GM04504 (cell line): ENCODE results near the gene SLC33A1.

ENCODE experiments used
- DNase-seq: peaks from one replicate; pipeline ENCODE4 v3.0.0-alpha.2; 2012; ENCODE audit warnings: low read depth

The SLC33A1 gene

DNA sequence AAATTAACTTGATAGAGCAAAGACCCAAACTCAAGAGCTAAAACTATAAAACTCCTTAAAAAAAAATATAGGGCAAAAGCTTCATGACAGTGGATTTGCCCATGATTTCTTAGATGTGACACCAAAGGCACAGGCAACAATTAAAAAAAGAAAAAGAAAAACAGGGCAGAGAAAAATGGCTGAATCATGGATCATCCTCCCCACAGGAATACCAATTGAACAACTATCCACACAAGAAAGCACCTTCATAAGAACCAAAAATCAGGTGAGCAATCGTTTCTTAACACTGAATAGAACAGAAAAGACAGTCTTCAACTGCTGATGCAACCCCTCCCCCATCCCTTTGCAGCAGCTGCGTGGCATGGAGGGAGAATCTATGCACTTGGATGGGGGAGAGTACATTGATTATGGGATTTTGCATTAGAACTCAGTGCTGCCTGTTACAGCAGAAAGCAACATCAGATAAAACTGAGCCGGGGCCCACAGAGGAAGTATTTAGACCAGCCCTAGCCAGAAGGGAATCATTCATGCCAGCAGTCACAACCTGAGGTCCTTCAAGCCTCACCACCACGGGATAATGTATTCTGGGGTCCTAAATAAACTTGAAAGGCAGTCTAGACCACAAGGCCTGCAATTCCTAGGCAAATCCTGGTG lies 63.8 kb downstream of the SLC33A1 start:
- DNase-seq = no peak

DNA sequence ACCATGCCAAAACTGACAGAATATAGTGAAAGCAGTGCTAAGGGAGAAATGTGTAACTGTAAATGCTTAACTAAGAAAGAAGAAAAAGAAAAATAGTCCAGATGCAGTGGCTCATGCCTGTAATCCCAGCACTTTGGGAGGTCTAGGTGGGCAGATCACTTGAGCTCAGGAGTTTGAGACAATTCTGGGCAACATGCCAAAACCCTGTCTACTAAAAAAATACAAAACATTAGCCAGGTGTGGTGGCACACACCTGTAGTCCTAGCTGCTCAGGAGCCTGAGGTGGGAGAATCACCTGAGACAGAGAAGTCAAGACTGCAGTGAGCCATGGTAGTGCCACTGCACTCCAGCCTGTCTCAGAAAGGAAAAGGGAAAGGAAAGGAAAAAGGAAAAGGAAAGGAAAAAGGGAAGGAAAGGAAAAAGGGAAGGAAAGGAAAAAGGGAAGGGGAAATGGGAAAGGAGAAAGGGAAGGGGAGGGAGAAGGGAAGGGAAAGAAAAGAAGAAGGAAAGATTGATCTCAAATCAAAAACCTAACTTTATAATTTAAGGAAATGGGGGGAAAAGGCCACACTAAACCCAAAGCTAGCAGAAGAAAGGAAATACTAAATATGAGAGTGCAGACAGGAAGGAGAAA lies 68.4 kb downstream of the SLC33A1 start:
- DNase-seq = no peak

DNA sequence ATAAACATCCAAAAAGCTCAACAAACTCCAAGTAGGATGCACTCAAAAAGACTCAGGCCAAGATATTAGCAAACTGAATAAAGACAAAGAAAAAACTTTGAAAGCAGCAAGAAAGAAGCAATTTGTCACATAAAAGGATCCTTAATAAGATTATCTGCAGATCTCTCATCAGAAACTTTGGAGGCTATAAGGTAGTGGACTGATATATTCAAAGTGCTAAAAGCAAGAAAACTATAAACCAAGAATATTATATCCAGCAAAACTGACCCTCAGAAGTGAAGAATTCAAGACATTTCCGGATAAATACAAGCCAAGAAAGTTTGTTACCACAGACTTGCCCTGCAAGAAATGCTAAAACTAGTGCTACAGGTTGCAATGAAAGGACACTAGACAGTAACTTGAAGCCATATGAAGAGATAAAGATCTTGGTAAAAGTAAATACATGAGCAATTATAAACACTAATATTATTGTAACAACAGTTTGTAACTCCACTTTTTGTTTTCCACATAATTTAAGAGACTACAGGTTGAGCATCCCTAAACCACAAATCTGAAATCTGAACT lies 71.8 kb downstream of the SLC33A1 start:
- DNase-seq = no peak

- DNase-seq = no peak
Observed at GRCh38 chr3:155780291-155780690, 73.9 kb downstream of the SLC33A1 start.

- no peak for DNase-seq
Observed at GRCh38 chr3:155778462-155778861, 75.8 kb downstream of the SLC33A1 start.

- no peak for DNase-seq
Observed at GRCh38 chr3:155772801-155773200, 81.4 kb downstream of the SLC33A1 start.

DNA sequence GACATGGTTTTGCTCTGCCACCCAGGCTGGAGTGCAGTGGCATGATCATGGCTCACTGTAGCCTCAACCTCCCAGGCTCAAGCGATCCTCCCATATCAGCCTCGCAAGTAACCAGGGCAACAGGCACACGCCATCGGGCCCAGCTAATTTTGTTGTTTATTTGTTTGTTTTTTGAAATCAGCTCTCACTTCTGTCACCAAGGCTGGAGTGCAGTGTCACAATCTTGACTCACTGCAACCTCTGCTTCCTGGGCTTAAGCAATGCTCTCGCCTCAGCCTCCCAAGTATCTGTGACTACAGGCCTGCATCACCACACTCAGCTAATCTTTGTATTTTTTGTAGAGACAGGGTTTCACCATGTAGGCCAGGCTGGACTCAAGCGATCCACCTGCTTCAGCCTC lies 83.1 kb downstream of the SLC33A1 start:
- DNase-seq = no peak
